Muscle of leg (tissue), 11 donors: ENCODE results near the gene BAZ1B. TPM values are rescaled to one million over a fixed set of nuclear protein-coding genes. Genes with fewer than 3 reads are reported as not detected.
"Not testable (repeated sequence)": the region's sequence is repeated elsewhere in the genome, so short reads cannot be mapped to it uniquely, and the experiment has no call there.

Experiments
- DNase-seq: peaks from one replicate; pipeline ENCODE4 v3.0.0; 2013
- H3K27ac ChIP-seq: one replicate; pipeline ENCODE4 v1.5.1; 2013; ENCODE audit warnings: mild to moderate bottlenecking, low read length, control low read depth
- H3K27me3 ChIP-seq: one replicate; pipeline ENCODE4 v1.6.1; 2013; ENCODE audit warnings: low read length; ENCODE audit not compliant: control insufficient read depth, insufficient read depth
- H3K36me3 ChIP-seq: one replicate; pipeline ENCODE4 v1.6.1; 2013; ENCODE audit warnings: low read length; ENCODE audit not compliant: control insufficient read depth, insufficient read depth
- H3K4me1 ChIP-seq: one replicate; pipeline ENCODE4 v1.6.1; 2013; ENCODE audit warnings: low read length; ENCODE audit not compliant: control insufficient read depth, insufficient read depth
- H3K4me3 ChIP-seq: one replicate; pipeline ENCODE4 v1.5.1; 2013; ENCODE audit warnings: low read length, control low read depth
- H3K9me3 ChIP-seq: replicated peaks from 2 replicates; pipeline ENCODE4 v1.6.1; 2013; ENCODE audit warnings: low read depth, low read length; ENCODE audit not compliant: control insufficient read depth
- WGBS: methylation state at CpG from one replicate; pipeline ENCODE4 v1.1.5; 2013; ENCODE audit warnings: missing lambda C conversion rate; ENCODE audit not compliant: insufficient coverage; 5-methylcytosine and 5-hydroxymethylcytosine counted together
- polyA plus RNA-seq, 8 donors: library from polyadenylated mRNA; unstranded; fragments of 120-200 nt; gene quantifications; one replicate each; pipeline versions ENCODE4 v1.2.1 to v1.2.3, GENCODE V29; 2013; ENCODE audit warnings: inconsistent platforms in 1 of 8, low replicate concordance in 1 of 8; ENCODE audit not compliant: insufficient read length in 8 of 8, insufficient read depth in 1 of 8
- total RNA-seq: library from RNA; stranded (reverse); fragments of 120-200 nt; gene quantifications from one replicate; pipeline ENCODE4 v1.2.4, GENCODE V29; 2013

The BAZ1B gene
- total and polyA plus RNA-seq, 9 donors, result 40.5 to 67.6 (median 53.0) TPM

DNA sequence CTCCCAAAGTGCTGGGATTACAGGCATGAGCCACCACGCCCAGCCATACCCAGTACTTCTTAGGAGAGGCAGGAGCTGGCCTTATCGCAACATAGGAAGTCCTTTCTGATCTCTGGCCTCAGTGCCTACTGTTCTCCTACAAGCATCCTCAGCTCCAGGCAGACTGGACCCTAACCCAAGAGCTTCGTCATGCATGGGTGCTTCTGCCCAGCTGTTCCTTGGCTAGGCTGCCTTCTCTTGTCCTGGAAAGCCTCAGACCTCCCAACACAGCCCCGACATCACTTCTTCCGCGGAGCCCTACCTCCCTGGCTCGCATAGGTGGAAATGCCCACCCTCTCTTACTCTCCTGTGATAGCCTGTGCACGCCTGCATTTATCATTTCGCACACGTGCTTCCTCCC lies 19.6 kb upstream of the BAZ1B start:
- Histone ChIP-seq H3K9me3 (no peaks in the 10 kb centered on the region), H3K27ac (no peak overlapping the region), H3K4me1 (no peaks in the 10 kb centered on the region), H3K4me3 (no peak overlapping the region), H3K27me3 (no peaks in the 10 kb centered on the region), H3K36me3 (peaks cover 66% of the 10 kb centered on the region)
- DNase-seq, result no peak
- 98% methylated on average over 7 of the region's 10 CpGs for WGBS

DNA sequence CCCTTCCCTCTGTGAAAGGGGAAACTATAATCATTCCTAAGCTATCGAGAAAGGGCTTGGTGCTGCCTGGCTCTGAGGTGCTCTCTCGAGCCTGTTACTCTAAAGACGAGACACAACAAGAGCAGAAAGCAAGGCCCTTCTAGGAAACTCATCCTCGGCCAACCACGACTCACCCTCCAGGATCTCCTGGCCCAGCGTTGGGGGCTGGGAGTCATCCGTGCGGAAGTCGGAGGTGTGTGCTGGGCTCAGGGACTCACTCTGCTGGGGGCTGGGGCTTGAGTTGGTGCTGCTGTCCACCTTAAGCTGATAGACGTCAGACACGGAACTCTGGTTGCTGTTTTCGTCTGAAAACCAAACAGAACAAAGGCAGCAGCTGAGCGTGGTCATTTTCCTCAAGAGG lies 17.6 kb upstream of the BAZ1B start:
- WGBS, result 96% methylated on average over 13 of the region's 13 CpGs
- Histone ChIP-seq H3K9me3 (no peaks in the 10 kb centered on the region), H3K36me3 (peaks cover 74% of the 10 kb centered on the region), H3K27ac (no peak overlapping the region), H3K4me3 (no peak overlapping the region), H3K4me1 (no peaks in the 10 kb centered on the region), H3K27me3 (no peaks in the 10 kb centered on the region)
- no peak for DNase-seq

GRCh38 chr7:73538510-73538909 lies 16.4 kb upstream of the BAZ1B start:
- 100% methylated on average over 1 of the region's 2 CpGs for WGBS
- DNase-seq, H3K4me1 ChIP-seq, H3K27me3 ChIP-seq, H3K4me3 ChIP-seq, H3K27ac ChIP-seq, H3K9me3 ChIP-seq: not testable (repeated sequence)
- peaks cover 76% of the 10 kb centered on the region for H3K36me3 ChIP-seq

- Histone ChIP-seq H3K27ac (no peak overlapping the region), H3K9me3 (no peaks in the 10 kb centered on the region), H3K4me3 (no peak overlapping the region), H3K4me1 (no peaks in the 10 kb centered on the region), H3K27me3 (no peaks in the 10 kb centered on the region), H3K36me3 (peaks cover 68% of the 10 kb centered on the region)
- no peak for DNase-seq
- 95% methylated on average over 16 of the region's 16 CpGs for WGBS
Observed at GRCh38 chr7:73537051-73537450, 15.0 kb upstream of the BAZ1B start.

DNA sequence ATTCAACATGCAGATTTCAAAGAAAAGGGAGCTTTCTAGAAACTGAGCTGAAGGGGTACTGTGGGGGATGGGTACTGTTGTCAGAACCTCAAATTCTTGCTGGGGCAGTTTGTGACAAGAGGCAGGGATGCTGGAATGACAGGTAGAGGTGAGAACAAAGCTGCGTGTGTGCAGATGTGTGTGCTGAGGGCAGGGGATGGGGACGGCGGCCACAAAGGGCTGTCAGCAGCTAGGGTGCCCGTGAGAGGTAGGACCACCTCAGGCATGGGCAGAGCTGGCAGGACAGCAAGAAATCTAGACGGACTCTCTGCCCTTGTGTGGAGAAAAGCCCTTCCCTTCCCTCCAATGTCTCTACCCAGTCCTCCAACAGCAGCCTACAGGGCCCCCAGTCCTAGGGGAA lies 14.4 kb upstream of the BAZ1B start:
- no peaks in the 10 kb centered on the region for H3K27me3 ChIP-seq
- H3K27ac ChIP-seq, result no peak overlapping the region
- peaks cover 63% of the 10 kb centered on the region for H3K36me3 ChIP-seq
- H3K4me3 ChIP-seq, result no peak overlapping the region
- DNase-seq, result no peak
- no peaks in the 10 kb centered on the region for H3K4me1 ChIP-seq
- 89% methylated on average over 3 of the region's 5 CpGs for WGBS
- no peaks in the 10 kb centered on the region for H3K9me3 ChIP-seq

DNA sequence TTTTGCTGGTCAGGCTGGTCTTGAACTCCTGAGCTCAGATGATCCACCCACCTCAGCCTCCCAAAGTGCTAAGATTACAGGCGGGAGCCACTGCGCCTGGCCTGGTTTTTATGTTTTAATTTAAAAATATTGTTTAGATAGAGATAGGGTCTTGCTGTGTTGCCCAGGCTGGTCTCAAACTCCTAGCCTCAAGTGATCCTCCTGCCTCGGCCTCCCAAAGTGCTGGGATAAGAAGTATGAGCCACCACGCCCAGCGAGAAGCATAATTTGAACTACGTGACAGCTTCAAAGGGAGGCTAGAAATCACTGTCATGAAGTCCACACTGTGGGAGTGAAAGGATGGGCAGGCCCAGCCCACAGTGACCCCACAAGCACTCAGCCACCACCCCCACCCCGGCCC lies 13.8 kb upstream of the BAZ1B start:
- H3K27ac ChIP-seq, H3K4me1 ChIP-seq, H3K27me3 ChIP-seq, H3K4me3 ChIP-seq, H3K9me3 ChIP-seq, DNase-seq: not testable (repeated sequence)
- peaks cover 60% of the 10 kb centered on the region for H3K36me3 ChIP-seq
- WGBS, result 100% methylated on average over 1 of the region's 7 CpGs

- WGBS, result 75% methylated on average over 5 of the region's 9 CpGs
- Histone ChIP-seq H3K4me1 (no peaks in the 10 kb centered on the region), H3K9me3 (no peaks in the 10 kb centered on the region), H3K36me3 (peaks cover 45% of the 10 kb centered on the region), H3K27ac (no peak overlapping the region), H3K4me3 (no peak overlapping the region), H3K27me3 (no peaks in the 10 kb centered on the region)
- DNase-seq, result no peak
Observed at GRCh38 chr7:73533742-73534141, 11.6 kb upstream of the BAZ1B start.

DNA sequence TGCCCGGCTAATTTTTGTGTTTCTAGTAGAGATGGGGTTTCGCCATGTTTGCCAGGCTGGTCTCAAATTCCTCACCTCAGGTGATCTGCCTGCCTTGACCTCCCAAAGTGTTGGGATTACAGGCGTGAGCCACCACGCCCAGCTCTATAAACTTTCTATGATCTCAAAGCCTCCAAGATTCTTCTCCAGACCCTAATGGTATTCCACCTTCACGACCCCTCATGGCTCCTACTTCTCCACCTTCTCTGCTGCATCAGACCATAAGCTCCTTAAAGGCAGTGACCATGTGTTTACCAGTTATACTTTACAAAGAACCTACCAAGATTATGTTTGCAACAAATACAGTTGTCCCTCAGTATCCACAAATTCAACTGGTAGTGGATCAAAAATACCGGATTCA lies 10.1 kb upstream of the BAZ1B start:
- Histone ChIP-seq H3K27ac (no peak overlapping the region), H3K36me3 (peaks cover 31% of the 10 kb centered on the region), H3K27me3 (no peaks in the 10 kb centered on the region), H3K4me1 (no peaks in the 10 kb centered on the region), H3K4me3 (no peak overlapping the region), H3K9me3 (no peaks in the 10 kb centered on the region)
- DNase-seq, result no peak
- whole genome bisulfite sequencing, result 97% methylated on average over 5 of the region's 6 CpGs

DNA sequence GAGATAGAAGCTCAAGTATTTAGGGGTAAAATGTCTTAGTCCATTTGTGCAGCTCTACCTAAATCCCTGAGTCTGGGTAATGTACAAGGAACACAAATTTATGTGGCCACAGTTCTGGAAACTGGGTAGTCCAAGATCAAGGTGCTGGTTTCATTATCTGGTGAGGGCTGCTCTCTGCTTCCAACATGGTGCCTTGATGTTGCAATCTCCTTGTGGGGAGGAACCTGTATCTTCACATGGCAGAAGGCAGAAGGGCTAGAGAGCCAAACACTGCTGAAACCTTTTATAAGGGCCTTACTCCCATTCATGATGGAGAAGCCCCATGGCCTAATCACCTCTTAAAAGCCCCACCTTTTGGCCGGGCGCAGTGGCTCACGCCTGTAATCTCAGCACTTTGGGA lies 8.7 kb upstream of the BAZ1B start:
- Histone ChIP-seq H3K27me3 (no peaks in the 10 kb centered on the region), H3K27ac (no peak overlapping the region), H3K4me1 (no peaks in the 10 kb centered on the region), H3K4me3 (no peak overlapping the region), H3K36me3 (peaks cover 18% of the 10 kb centered on the region), H3K9me3 (no peaks in the 10 kb centered on the region)
- no peak for DNase-seq
- 97% methylated on average over 3 of the region's 3 CpGs for WGBS

DNA sequence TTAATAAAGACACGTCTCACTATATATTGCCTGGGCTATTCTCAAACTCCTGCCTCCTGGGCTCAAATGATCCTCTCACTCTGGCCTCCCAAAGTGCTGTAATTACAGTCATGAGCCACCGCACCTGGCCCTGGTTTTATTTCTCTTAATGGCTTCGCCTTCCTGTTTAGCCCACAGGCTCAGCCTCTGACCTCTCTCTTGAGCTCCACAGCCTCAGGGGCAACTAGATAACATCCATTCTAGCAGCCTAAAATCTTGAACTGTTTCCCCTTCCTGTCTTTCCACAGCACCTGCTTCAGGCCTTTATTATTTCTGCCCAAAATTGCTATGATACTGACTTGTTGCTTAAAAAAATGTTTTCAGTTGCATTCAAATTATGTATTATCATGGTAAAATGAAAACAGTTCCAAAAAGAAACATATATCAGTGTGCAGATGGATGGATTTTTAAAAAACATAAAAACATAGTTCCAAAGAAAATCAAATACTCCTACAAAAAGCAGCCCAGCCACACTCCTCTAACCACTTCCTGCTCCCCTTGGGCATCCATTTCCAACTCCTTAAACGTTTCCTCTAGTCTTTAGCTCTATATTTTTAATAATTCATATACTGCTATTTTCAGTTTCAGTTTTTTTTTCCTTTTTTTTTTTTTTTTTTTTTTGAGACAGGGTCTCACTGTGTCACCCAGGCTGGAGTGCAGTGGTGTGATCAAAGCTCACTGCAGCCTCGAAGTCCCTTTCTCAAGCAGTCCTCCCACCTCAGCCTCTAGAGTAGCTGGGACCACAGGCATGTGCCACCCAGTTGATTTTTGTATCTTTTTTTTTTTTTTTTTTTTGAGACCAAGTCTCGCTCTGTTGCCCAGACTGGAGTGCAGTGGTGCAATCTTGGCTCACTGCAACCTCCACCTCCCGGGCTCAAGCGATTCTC lies 5.1 kb upstream of the BAZ1B start:
- H3K27ac ChIP-seq, result peak overlapping the region; percentile 25
- 69% methylated on average over 5 of the region's 8 CpGs for WGBS

DNA sequence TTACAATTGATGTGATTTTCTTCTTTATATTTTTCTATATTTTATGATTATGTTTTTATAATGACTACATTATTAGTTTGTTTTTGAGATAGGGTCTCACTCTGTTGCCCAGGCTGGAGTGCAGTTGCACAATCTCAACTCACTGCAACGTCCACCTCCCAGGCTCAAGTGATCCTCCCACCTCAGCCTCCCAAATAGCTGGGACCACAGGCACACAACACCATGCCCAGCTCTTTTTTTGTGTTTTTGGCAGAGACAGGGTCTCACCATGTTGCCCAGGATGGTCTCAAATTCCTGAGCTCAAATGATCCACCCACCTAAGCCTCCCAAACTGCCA lies 4.0 kb upstream of the BAZ1B start:
- not testable (repeated sequence) for H3K9me3 ChIP-seq, H3K4me3 ChIP-seq, H3K27me3 ChIP-seq, DNase-seq, H3K27ac ChIP-seq, H3K36me3 ChIP-seq, H3K4me1 ChIP-seq
- 71% methylated on average over 1 of the region's 1 CpG for WGBS

More for the DNA sequence above, 5.1 kb upstream of the BAZ1B start:
- DNase-seq, result no peak
- peaks cover 3% of the 10 kb centered on the region for H3K4me1 ChIP-seq
- peaks cover under 1% of the 10 kb centered on the region for H3K36me3 ChIP-seq
- no peaks in the 10 kb centered on the region for H3K9me3 ChIP-seq
- no peak overlapping the region for H3K4me3 ChIP-seq
- no peaks in the 10 kb centered on the region for H3K27me3 ChIP-seq
